ENCODE measurements around the gene FCGR3A. TPM values are rescaled to one million over a fixed set of nuclear protein-coding genes. Genes with fewer than 3 reads are reported as not detected.

The FCGR3A gene
- total RNA-seq, 1 donor from 2014 or later = 4.0 TPM

GRCh38 chr1:161502641-161503393, 46.8 kb downstream of the FCGR3A start:
- no peaks in the 10 kb centered on the region for H3K27me3 Mint-ChIP-seq (ENCODE audit: unreplicated experiment)
- peaks cover 40% of the 10 kb centered on the region for H3K4me1 Mint-ChIP-seq (ENCODE audit: unreplicated experiment)
- H3K4me3 Mint-ChIP-seq (ENCODE audit: unreplicated experiment) = no peak overlapping the region
- DNase-seq (ENCODE audit: low spot score) = no peak
- TF ChIP-seq, protein P1, sequence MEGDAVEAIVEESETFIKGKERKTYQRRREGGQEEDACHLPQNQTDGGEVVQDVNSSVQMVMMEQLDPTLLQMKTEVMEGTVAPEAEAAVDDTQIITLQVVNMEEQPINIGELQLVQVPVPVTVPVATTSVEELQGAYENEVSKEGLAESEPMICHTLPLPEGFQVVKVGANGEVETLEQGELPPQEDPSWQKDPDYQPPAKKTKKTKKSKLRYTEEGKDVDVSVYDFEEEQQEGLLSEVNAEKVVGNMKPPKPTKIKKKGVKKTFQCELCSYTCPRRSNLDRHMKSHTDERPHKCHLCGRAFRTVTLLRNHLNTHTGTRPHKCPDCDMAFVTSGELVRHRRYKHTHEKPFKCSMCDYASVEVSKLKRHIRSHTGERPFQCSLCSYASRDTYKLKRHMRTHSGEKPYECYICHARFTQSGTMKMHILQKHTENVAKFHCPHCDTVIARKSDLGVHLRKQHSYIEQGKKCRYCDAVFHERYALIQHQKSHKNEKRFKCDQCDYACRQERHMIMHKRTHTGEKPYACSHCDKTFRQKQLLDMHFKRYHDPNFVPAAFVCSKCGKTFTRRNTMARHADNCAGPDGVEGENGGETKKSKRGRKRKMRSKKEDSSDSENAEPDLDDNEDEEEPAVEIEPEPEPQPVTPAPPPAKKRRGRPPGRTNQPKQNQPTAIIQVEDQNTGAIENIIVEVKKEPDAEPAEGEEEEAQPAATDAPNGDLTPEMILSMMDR (IDR thresholded peaks at IDR 0.05; ENCODE audit: unreplicated experiment) = no peak
- no peaks in the 10 kb centered on the region for H3K9me3 Mint-ChIP-seq (ENCODE audit: unreplicated experiment)
- no peaks in the 10 kb centered on the region for H3K36me3 Mint-ChIP-seq (ENCODE audit: low read depth, unreplicated experiment)
- no peak overlapping the region for H3K27ac Mint-ChIP-seq (ENCODE audit: unreplicated experiment)

DNA sequence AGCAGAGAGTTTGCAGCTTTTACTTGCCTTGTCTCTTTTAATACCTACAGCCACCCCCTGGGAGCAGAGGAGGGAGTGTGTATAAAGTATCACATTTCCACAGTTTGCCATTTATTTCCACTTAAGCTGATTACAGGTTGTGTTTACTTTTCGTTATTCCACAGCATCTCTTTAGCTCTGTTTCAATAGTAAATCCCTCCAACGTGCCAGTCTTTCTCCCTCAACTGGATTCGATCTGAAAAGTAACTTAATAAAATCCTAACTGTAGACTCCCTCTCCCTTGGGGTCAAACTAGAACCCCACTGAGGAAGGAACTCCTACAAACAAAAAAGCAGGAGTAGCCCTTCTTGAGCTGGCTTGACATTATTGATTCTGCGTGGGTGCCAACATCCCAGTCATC, 47.4 kb downstream of the FCGR3A start:
- TF ChIP-seq, protein P1 (IDR thresholded peaks at IDR 0.05; ENCODE audit: unreplicated experiment) = no peak
- no peaks in the 10 kb centered on the region for H3K9me3 Mint-ChIP-seq (ENCODE audit: unreplicated experiment)

GRCh38 chr1:161501234-161501633, 48.4 kb downstream of the FCGR3A start:
- Mint-ChIP-seq H3K36me3 (ENCODE audit: low read depth, unreplicated experiment) (no peaks in the 10 kb centered on the region), H3K4me1 (ENCODE audit: unreplicated experiment) (peaks cover 32% of the 10 kb centered on the region), H3K4me3 (ENCODE audit: unreplicated experiment) (no peak overlapping the region), H3K27ac (ENCODE audit: unreplicated experiment) (peak overlapping the region; percentile 86), H3K9me3 (ENCODE audit: unreplicated experiment) (no peaks in the 10 kb centered on the region), H3K27me3 (ENCODE audit: unreplicated experiment) (no peaks in the 10 kb centered on the region)
- TF ChIP-seq, protein P1 (IDR thresholded peaks at IDR 0.05; ENCODE audit: unreplicated experiment) = no peak
- no peak for DNase-seq (ENCODE audit: low spot score)

More for the DNA sequence above, 47.4 kb downstream of the FCGR3A start:
- peaks cover 40% of the 10 kb centered on the region for H3K4me1 Mint-ChIP-seq (ENCODE audit: unreplicated experiment)
- H3K27ac Mint-ChIP-seq (ENCODE audit: unreplicated experiment) = no peak overlapping the region
- H3K27me3 Mint-ChIP-seq (ENCODE audit: unreplicated experiment) = no peaks in the 10 kb centered on the region
- H3K36me3 Mint-ChIP-seq (ENCODE audit: low read depth, unreplicated experiment) = no peaks in the 10 kb centered on the region
- H3K4me3 Mint-ChIP-seq (ENCODE audit: unreplicated experiment) = no peak overlapping the region
- no peak for DNase-seq (ENCODE audit: low spot score)

DNA sequence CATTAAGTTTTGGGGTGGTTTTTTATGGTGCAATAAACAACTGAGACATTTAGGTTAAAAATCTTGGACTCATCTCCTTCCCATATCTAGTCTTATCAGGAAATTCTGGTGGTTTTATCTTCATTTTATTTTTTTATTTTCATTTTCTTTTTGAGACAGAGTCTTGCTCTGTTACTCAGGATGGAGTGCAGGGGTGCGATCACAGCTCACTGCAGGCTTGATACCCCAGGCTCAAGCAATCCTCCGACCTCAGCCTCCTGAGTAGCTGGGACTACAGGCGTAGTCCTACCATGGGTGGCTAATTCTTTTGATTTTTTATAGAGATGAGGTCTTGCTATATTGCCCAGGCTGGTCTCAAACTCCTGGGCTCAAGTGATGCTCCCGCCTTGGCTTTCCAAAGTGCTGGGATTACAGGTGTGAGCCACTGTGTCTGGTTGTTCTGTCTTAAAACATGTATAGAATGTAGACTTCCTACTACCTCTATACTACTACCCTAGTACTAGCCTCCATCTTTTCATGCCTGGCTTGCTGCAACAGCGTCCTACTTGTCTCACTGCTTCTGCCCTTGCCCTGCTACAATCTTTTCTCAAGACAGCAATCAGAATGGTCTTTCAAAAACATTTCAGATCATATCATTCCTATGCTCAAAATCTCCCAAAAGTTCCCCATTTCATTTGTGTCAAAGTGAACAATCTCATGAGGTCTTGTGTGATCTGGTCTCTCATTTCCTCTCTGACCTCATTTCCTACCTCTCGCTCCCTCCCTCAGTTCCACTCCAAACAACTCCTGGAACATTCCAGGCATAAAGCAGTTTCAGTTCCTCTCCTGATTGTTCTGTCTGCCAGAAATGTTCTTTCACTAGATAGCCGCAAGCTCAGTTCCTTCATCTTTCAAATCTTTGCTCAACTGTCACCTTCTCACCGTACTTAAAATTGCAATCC, 50.2 kb downstream of the FCGR3A start:
- peak overlapping the region; percentile 86 for H3K27ac Mint-ChIP-seq (ENCODE audit: unreplicated experiment)
- DNase-seq (ENCODE audit: low spot score) = no peak
- H3K4me1 Mint-ChIP-seq (ENCODE audit: unreplicated experiment) = peaks cover 24% of the 10 kb centered on the region
- TF ChIP-seq, protein P1 (IDR thresholded peaks at IDR 0.05; ENCODE audit: unreplicated experiment) = no peak
- no peaks in the 10 kb centered on the region for H3K9me3 Mint-ChIP-seq (ENCODE audit: unreplicated experiment)
- H3K36me3 Mint-ChIP-seq (ENCODE audit: low read depth, unreplicated experiment) = no peaks in the 10 kb centered on the region
- no peak overlapping the region for H3K4me3 Mint-ChIP-seq (ENCODE audit: unreplicated experiment)
- no peaks in the 10 kb centered on the region for H3K27me3 Mint-ChIP-seq (ENCODE audit: unreplicated experiment)

Data from endothelial cell (in vitro differentiated cells).